KMS-11 (cell line): ENCODE results near the gene ESD.

Experiments
- H2AFZ ChIP-seq: fragments of 200-600 bp; sonication (generic); 2 replicates; pipeline ENCODE4 v1.6.1; 2016; ENCODE audit warnings: antibody characterized with exemption, mixed run types, low read depth
- H3K27ac ChIP-seq: fragments of 200-600 bp; sonication (generic); 2 replicates; pipeline ENCODE4 v1.6.1; 2016; ENCODE audit warnings: mild to moderate bottlenecking, mixed run types
- H3K27me3 ChIP-seq: fragments of 200-600 bp; sonication (generic); 2 replicates; pipeline ENCODE4 v1.6.1; 2017; ENCODE audit warnings: mild to moderate bottlenecking, low read depth, mixed run types, moderate library complexity; ENCODE audit not compliant: insufficient read depth
- H3K36me3 ChIP-seq: fragments of 200-600 bp; sonication (generic); 2 replicates; pipeline ENCODE4 v1.6.1; 2017; ENCODE audit warnings: mild to moderate bottlenecking, mixed run types; ENCODE audit not compliant: insufficient read depth
- H3K4me1 ChIP-seq: fragments of 200-600 bp; sonication (generic); 2 replicates; pipeline ENCODE4 v1.6.1; 2016; ENCODE audit warnings: mild to moderate bottlenecking, low read depth, mixed run types; ENCODE audit not compliant: poor library complexity, severe bottlenecking
- H3K4me2 ChIP-seq: fragments of 200-600 bp; sonication (generic); 2 replicates; pipeline ENCODE4 v1.7.0; 2016; ENCODE audit warnings: mild to moderate bottlenecking, mixed run types
- H3K4me3 ChIP-seq: fragments of 200-600 bp; sonication (generic); IDR thresholded peaks from 2 replicates; pipeline ENCODE4 v1.6.1; 2017; ENCODE audit warnings: low read depth, low read length, mixed read lengths; ENCODE audit not compliant: insufficient read depth
- H3K79me2 ChIP-seq: fragments of 200-600 bp; sonication (generic); 2 replicates; pipeline ENCODE4 v1.6.1; 2016; ENCODE audit warnings: low read depth, mixed run types; ENCODE audit not compliant: insufficient read depth
- H3K9ac ChIP-seq: fragments of 200-600 bp; sonication (generic); 2 replicates; pipeline ENCODE4 v1.6.1; 2016; ENCODE audit warnings: mild to moderate bottlenecking, mixed run types
- H4K20me1 ChIP-seq: fragments of 200-600 bp; sonication (generic); 2 replicates; pipeline ENCODE4 v1.6.1; 2016; ENCODE audit warnings: mild to moderate bottlenecking, mixed run types; ENCODE audit not compliant: insufficient read depth
- TF ChIP-seq, protein P1 (sequence below): fragments of 200-600 bp; sonication (generic); conservative IDR thresholded peaks from 2 replicates; pipeline ENCODE4 v1.6.1; 2017; ENCODE audit warnings: low read depth, mild to moderate bottlenecking, antibody characterized with exemption, low read length, moderate library complexity, mixed read lengths

The ESD gene

DNA sequence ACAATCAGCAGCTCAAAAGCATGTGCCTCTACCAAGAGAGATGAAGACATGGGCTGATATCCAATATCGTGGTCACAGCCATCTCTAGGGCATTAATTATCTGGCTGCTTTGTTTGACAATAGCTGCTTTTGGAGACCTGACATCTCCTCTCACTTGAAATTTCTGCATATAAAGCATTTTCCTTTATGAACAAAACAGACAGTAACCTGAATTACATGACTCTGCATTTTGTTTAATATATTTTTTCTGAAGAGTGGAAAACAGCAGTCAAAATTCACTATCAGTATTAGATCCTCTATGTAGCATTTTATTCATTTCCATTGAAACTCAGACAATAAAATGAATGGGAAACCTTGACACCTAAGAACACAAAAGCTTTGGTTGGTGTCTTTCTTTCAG is 42.4 kb upstream of the ESD start:
- no peak overlapping the region for H3K9ac ChIP-seq
- TF ChIP-seq, protein P1, sequence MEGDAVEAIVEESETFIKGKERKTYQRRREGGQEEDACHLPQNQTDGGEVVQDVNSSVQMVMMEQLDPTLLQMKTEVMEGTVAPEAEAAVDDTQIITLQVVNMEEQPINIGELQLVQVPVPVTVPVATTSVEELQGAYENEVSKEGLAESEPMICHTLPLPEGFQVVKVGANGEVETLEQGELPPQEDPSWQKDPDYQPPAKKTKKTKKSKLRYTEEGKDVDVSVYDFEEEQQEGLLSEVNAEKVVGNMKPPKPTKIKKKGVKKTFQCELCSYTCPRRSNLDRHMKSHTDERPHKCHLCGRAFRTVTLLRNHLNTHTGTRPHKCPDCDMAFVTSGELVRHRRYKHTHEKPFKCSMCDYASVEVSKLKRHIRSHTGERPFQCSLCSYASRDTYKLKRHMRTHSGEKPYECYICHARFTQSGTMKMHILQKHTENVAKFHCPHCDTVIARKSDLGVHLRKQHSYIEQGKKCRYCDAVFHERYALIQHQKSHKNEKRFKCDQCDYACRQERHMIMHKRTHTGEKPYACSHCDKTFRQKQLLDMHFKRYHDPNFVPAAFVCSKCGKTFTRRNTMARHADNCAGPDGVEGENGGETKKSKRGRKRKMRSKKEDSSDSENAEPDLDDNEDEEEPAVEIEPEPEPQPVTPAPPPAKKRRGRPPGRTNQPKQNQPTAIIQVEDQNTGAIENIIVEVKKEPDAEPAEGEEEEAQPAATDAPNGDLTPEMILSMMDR, result no peak
- no peak overlapping the region for H3K4me3 ChIP-seq
- H3K36me3 ChIP-seq, result no peaks in the 10 kb centered on the region
- H3K27me3 ChIP-seq, result no peaks in the 10 kb centered on the region
- no peak overlapping the region for H2AFZ ChIP-seq
- H3K79me2 ChIP-seq, result no peaks in the 10 kb centered on the region
- no peak overlapping the region for H3K27ac ChIP-seq
- no peaks in the 10 kb centered on the region for H4K20me1 ChIP-seq
- H3K4me2 ChIP-seq, result no peak overlapping the region
- H3K4me1 ChIP-seq, result peaks cover 10% of the 10 kb centered on the region

DNA sequence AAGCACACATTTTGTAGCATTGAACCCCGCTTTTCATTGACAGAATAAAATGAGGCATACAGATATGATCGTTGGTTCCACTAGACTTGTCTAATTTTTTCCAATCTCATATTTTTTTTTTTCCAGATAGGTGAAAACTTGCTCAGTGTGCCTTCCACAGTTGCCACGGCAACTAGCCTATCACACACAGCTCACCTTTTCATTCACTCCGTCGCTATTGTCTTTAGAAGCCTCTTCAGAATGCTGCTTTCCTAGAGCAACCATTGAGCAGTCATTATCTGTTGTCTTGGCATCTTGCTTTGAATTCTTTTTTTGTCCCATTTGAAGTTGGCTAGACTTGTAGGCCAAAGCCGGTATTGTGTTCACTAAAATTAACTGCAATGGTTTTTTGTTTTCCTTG is 37.7 kb upstream of the ESD start:
- no peak overlapping the region for H3K9ac ChIP-seq
- no peak overlapping the region for H3K27ac ChIP-seq
- H2AFZ ChIP-seq, result no peak overlapping the region
- TF ChIP-seq, protein P1, result no peak
- no peaks in the 10 kb centered on the region for H3K36me3 ChIP-seq
- H4K20me1 ChIP-seq, result no peaks in the 10 kb centered on the region
- H3K4me3 ChIP-seq, result no peak overlapping the region
- no peak overlapping the region for H3K4me2 ChIP-seq
- H3K27me3 ChIP-seq, result no peaks in the 10 kb centered on the region
- H3K79me2 ChIP-seq, result no peaks in the 10 kb centered on the region
- H3K4me1 ChIP-seq, result peaks cover 8% of the 10 kb centered on the region

DNA sequence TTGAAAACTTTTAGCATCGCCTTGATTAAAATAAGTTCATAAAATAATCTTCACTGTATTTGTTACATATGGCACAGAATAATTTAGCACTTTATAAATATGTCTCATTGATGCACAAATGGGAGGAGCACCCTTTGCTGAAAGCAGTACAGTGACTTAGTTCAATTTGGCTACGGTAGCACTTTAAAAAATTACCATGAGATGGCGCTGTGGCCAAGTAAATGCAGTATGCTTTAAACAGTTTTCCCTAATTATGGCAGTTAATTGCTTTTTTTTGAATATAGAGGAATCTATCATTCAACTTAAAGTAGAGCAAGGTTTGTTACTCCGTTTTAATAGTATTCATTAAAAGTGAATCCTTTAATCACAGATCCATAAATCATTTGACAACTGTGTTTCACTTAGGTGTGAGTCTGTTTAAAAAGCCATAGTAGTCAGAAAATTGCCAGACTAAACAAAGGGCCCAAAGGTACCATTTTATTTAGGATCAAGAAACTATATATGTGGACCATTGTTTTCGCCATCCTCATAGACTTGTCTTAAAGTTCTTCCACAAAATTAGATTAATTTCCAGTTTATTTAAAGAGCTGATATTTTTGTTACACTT is 34.7 kb upstream of the ESD start:
- H4K20me1 ChIP-seq, result no peaks in the 10 kb centered on the region
- no peak overlapping the region for H2AFZ ChIP-seq
- no peak overlapping the region for H3K4me3 ChIP-seq
- no peak overlapping the region for H3K27ac ChIP-seq
- H3K79me2 ChIP-seq, result no peaks in the 10 kb centered on the region
- no peak overlapping the region for H3K4me2 ChIP-seq
- H3K9ac ChIP-seq, result no peak overlapping the region
- no peaks in the 10 kb centered on the region for H3K36me3 ChIP-seq
- no peaks in the 10 kb centered on the region for H3K27me3 ChIP-seq
- no peaks in the 10 kb centered on the region for H3K4me1 ChIP-seq
- TF ChIP-seq, protein P1, result peak; percentile 79

DNA sequence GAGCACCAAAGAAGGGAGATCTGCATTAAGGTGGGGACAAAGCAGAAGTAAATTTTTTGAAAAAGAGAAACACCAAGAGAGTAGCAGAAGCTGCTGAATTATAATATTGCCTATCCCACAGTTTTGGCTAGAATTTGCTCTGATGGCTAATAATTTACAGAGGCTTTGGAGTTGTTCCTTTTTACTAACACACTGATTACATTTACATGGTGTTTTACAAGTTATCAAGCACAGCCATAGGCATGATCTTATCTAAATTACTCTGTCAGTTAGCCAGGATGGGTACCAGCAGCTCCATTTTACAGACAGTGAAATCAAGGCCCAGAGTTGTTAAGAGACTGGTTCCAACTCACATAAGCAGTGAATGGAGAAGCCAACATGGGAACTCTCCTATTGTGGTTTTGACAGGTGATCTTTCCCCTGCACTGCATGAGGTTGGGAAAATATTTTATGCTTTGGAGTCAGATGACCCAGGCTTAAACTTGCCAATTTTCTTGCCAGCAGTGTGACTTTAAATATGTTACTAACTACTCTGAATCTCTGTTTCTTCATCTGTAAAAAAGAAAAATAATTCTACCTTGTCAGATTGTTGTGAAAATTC is 33.5 kb upstream of the ESD start:
- no peak overlapping the region for H3K4me3 ChIP-seq
- no peaks in the 10 kb centered on the region for H3K36me3 ChIP-seq
- TF ChIP-seq, protein P1, result no peak
- no peaks in the 10 kb centered on the region for H3K79me2 ChIP-seq
- no peak overlapping the region for H3K4me2 ChIP-seq
- no peaks in the 10 kb centered on the region for H4K20me1 ChIP-seq
- H3K9ac ChIP-seq, result no peak overlapping the region
- no peak overlapping the region for H2AFZ ChIP-seq
- no peak overlapping the region for H3K27ac ChIP-seq
- no peaks in the 10 kb centered on the region for H3K27me3 ChIP-seq
- no peaks in the 10 kb centered on the region for H3K4me1 ChIP-seq
